Stimulated activated naive CD8-positive, alpha-beta T cell treated with anti-CD3 and anti-CD28 coated beads, Interleukin-15, amount 100 ng/mL, for 72 hours (primary cell): ENCODE measurements around the gene KIRREL1.

Experiments used
- ATAC-seq: fragments of 150-1000 bp; cut with Tn5 transposase; 2 replicates; pipeline ENCODE4 v1.10.0; 2021; ENCODE audit warnings: mild to moderate bottlenecking, moderate library complexity
- DNase-seq, 2 donors: peaks; one replicate each; pipeline ENCODE4 v3.0.0; 2021 to 2022
- H3K27ac Mint-ChIP-seq, 2 donors: one replicate each; pipeline ENCODE4 v1.8.0; 2022; ENCODE audit warnings: mild to moderate bottlenecking in 2 of 2, mixed read lengths in 2 of 2, moderate library complexity in 2 of 2
- H3K27me3 Mint-ChIP-seq: one replicate; pipeline ENCODE4 v1.8.0; 2022; ENCODE audit warnings: mixed read lengths
- H3K4me1 Mint-ChIP-seq: one replicate; pipeline ENCODE4 v1.8.0; 2022; ENCODE audit warnings: mild to moderate bottlenecking, mixed read lengths
- H3K4me3 Mint-ChIP-seq, 2 donors: one replicate each; pipeline ENCODE4 v1.8.0; 2022; ENCODE audit warnings: mild to moderate bottlenecking in 2 of 2, mixed read lengths in 2 of 2, moderate library complexity in 1 of 2
- H3K9me3 Mint-ChIP-seq, 2 donors: one replicate each; pipeline ENCODE4 v1.8.0; 2022; ENCODE audit warnings: mixed read lengths in 2 of 2

KIRREL1 gene

DNA sequence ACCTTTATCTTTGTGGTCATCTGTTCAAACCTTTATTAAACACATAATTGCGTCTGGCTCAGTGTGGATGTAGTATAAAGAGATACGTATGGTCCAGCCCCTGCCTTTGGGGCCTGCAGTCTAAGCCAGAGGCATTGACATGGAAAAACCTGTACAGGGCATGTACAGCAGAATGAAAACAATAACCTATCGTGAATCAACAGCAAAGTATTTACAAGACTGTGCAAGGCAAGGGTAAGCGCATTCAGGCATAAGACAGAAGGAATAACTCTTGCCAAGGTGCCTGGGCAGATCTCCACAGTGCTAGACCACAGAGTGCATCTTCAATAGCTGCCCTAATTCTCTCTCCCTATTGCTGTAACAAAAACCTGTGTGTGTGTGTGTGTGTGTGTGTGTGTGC lies 35.5 kb downstream of the KIRREL1 start:
- Mint-ChIP-seq H3K9me3 (no peaks in the 10 kb centered on the region), H3K4me3 (no peak overlapping the region), H3K4me1 (no peaks in the 10 kb centered on the region), H3K27me3 (no peaks in the 10 kb centered on the region), H3K27ac (no peak overlapping the region)
- ATAC-seq (no peak), DNase-seq (no peak)

DNA sequence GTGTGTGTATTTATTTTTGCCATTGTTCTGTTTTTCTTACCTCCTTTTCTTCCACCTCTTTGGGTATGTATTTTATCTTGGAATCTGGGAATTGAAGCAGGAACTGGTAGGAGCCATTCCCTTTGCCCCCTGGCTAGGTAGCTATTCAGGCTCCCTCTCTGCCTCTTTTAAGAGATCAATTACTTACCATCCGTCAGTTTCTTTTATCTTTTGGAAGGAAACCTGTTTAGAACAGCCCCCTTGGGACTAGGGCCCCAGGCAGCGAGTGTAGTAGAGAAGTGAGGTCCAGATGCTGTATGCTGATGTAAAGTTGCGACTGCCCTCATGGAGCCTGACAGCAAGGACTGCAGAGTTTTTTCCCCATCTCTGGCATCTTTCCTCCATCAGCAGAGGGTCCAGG lies 41.6 kb downstream of the KIRREL1 start:
- DNase-seq: no peak
- Mint-ChIP-seq H3K9me3 (no peaks in the 10 kb centered on the region), H3K27ac (no peak overlapping the region), H3K4me1 (no peaks in the 10 kb centered on the region), H3K4me3 (no peak overlapping the region), H3K27me3 (peaks cover 7% of the 10 kb centered on the region)
- no peak for ATAC-seq

- ATAC-seq (no peak), DNase-seq (peak in 1 of 2 donors; percentile 4)
- no peak overlapping the region for H3K4me3 Mint-ChIP-seq
- no peaks in the 10 kb centered on the region for H3K9me3 Mint-ChIP-seq
- H3K27ac Mint-ChIP-seq: no peak overlapping the region
- no peaks in the 10 kb centered on the region for H3K4me1 Mint-ChIP-seq
- H3K27me3 Mint-ChIP-seq: peaks cover 7% of the 10 kb centered on the region
Measured at GRCh38 chr1:158035976-158036583, 42.6 kb downstream of the KIRREL1 start.

GRCh38 chr1:158037008-158037865 lies 43.8 kb downstream of the KIRREL1 start:
- H3K27ac Mint-ChIP-seq: peak overlapping the region in 1 of 2 donors; percentile 27

GRCh38 chr1:158037866-158038359 lies 44.5 kb downstream of the KIRREL1 start:
- H3K9me3 Mint-ChIP-seq: no peaks in the 10 kb centered on the region
- no peak overlapping the region for H3K4me3 Mint-ChIP-seq
- no peak for DNase-seq

More at GRCh38 chr1:158037008-158037865, 43.8 kb downstream of the KIRREL1 start:
- Mint-ChIP-seq H3K27me3 (peaks cover 7% of the 10 kb centered on the region), H3K9me3 (no peaks in the 10 kb centered on the region), H3K4me3 (no peak overlapping the region), H3K4me1 (no peaks in the 10 kb centered on the region)
- DNase-seq: no peak
- ATAC-seq: no peak

DNA sequence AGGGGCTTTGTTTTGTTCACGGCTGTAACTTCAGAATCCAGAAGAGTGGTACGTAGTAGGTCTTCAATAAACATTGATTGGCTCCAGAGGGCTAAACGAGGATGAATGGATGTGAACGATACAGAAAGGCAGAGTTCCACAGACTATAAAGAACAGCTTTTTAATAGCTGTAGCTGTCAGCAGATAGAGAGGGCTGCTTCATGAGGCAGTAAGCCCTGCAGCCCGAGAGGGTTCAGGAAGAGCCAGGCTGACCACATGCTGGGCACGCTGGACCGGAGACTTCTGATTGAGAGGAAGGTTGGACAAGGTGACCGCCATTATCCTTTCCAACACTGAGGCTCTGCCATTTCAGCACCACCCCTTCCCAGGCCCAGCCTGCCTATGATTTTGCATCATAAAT lies 45.3 kb downstream of the KIRREL1 start:
- Mint-ChIP-seq H3K4me3 (no peak overlapping the region), H3K4me1 (no peaks in the 10 kb centered on the region), H3K27ac (no peak overlapping the region), H3K9me3 (no peaks in the 10 kb centered on the region), H3K27me3 (peaks cover 7% of the 10 kb centered on the region)
- DNase-seq (no peak), ATAC-seq (no peak)

More at GRCh38 chr1:158037866-158038359, 44.5 kb downstream of the KIRREL1 start:
- no peaks in the 10 kb centered on the region for H3K4me1 Mint-ChIP-seq
- H3K27ac Mint-ChIP-seq: peak overlapping the region; percentile 19 to 27
- ATAC-seq: no peak
- peaks cover 7% of the 10 kb centered on the region for H3K27me3 Mint-ChIP-seq

GRCh38 chr1:158039380-158039779 lies 45.9 kb downstream of the KIRREL1 start:
- ATAC-seq (no peak), DNase-seq (no peak)
- Mint-ChIP-seq H3K4me1 (no peaks in the 10 kb centered on the region), H3K27me3 (peaks cover 7% of the 10 kb centered on the region), H3K27ac (no peak overlapping the region), H3K9me3 (no peaks in the 10 kb centered on the region), H3K4me3 (no peak overlapping the region)

DNA sequence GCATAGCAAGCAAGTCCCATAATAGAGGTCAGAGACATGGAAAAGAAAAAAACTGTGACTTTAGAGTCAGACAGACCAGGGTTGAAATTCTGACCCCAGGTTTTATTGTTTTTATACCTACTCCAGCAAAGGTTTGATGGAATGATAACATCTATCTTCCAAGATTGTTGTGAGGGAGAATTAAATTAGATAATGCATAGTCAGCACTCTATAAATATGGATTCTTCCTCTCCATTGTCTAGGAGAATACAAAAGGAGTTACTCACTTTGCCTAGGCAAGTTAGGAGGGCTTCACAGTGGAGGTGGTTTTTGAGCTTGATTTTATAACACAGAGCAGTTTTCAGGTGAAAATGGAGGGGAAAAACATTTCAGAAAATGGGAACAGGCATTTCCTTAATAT lies 46.9 kb downstream of the KIRREL1 start:
- H3K4me3 Mint-ChIP-seq: no peak overlapping the region
- DNase-seq: no peak
- H3K27me3 Mint-ChIP-seq: peaks cover 7% of the 10 kb centered on the region

DNA sequence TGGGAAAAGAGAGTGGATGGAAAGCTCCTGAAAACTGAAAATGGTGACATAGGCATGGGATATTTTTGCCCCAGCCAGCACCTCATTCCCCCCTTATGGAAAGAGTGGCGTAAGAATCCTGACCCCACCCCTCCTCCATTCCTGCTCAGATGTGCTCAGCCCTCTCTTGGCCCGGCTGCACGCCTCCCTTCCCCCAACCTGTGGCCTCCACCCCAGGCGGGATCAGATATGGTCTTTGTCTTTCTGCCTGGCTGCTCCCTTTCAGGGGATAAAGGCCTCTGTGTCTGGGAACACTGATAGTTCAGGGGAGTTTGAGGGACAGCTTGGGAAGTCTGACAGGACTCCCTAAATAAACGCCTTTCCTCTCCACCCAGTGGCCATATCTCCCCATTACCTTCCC lies 49.8 kb downstream of the KIRREL1 start:
- DNase-seq (no peak), ATAC-seq (no peak)
- H3K9me3 Mint-ChIP-seq: no peaks in the 10 kb centered on the region
- H3K27ac Mint-ChIP-seq: no peak overlapping the region
- no peak overlapping the region for H3K4me3 Mint-ChIP-seq
- no peaks in the 10 kb centered on the region for H3K4me1 Mint-ChIP-seq
- peaks cover 1% of the 10 kb centered on the region for H3K27me3 Mint-ChIP-seq

More for the DNA sequence above, 46.9 kb downstream of the KIRREL1 start:
- no peak for ATAC-seq
- Mint-ChIP-seq H3K9me3 (no peaks in the 10 kb centered on the region), H3K27ac (no peak overlapping the region), H3K4me1 (no peaks in the 10 kb centered on the region)

DNA sequence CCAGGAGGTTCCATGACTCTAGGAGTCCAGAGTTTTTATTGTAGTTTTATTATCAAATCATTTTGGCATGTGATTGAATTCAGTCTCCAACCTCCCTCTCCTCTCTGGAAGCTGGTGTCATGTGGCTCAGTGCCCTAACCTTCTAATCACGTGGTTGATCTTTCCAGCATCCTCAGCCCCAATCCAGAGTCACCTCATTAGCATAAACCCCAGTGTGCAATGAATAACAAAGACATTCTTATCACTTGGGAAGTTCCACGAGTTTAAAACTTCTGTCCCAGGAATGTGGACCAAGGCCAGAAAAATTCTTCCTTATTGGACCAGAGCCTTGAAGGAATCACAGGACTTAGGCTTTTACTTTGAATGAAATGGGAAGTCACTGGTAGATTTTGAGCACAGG lies 52.2 kb downstream of the KIRREL1 start:
- H3K9me3 Mint-ChIP-seq: no peaks in the 10 kb centered on the region
- DNase-seq (no peak), ATAC-seq (no peak)
- H3K27ac Mint-ChIP-seq: no peak overlapping the region
- no peaks in the 10 kb centered on the region for H3K27me3 Mint-ChIP-seq
- no peaks in the 10 kb centered on the region for H3K4me1 Mint-ChIP-seq
- no peak overlapping the region for H3K4me3 Mint-ChIP-seq

GRCh38 chr1:158046715-158047510 lies 53.5 kb downstream of the KIRREL1 start:
- Mint-ChIP-seq H3K27ac (no peak overlapping the region), H3K4me3 (no peak overlapping the region), H3K4me1 (no peaks in the 10 kb centered on the region), H3K9me3 (no peaks in the 10 kb centered on the region), H3K27me3 (peaks cover 12% of the 10 kb centered on the region)
- DNase-seq (no peak), ATAC-seq (no peak)

GRCh38 chr1:158048371-158049067 lies 55.1 kb downstream of the KIRREL1 start:
- DNase-seq (no peak), ATAC-seq (no peak)
- Mint-ChIP-seq H3K27me3 (peaks cover 16% of the 10 kb centered on the region), H3K9me3 (no peaks in the 10 kb centered on the region), H3K27ac (no peak overlapping the region), H3K4me3 (no peak overlapping the region), H3K4me1 (no peaks in the 10 kb centered on the region)

GRCh38 chr1:158049853-158050252 lies 56.4 kb downstream of the KIRREL1 start:
- peaks cover 16% of the 10 kb centered on the region for H3K27me3 Mint-ChIP-seq
- DNase-seq: no peak
- ATAC-seq: no peak
- no peaks in the 10 kb centered on the region for H3K4me1 Mint-ChIP-seq
- no peak overlapping the region for H3K27ac Mint-ChIP-seq
- H3K9me3 Mint-ChIP-seq: no peaks in the 10 kb centered on the region
- no peak overlapping the region for H3K4me3 Mint-ChIP-seq

GRCh38 chr1:158053276-158053675 lies 59.8 kb downstream of the KIRREL1 start:
- Mint-ChIP-seq H3K9me3 (no peaks in the 10 kb centered on the region), H3K27ac (no peak overlapping the region), H3K27me3 (peaks cover 16% of the 10 kb centered on the region), H3K4me1 (no peaks in the 10 kb centered on the region), H3K4me3 (no peak overlapping the region)
- DNase-seq (no peak), ATAC-seq (no peak)

DNA sequence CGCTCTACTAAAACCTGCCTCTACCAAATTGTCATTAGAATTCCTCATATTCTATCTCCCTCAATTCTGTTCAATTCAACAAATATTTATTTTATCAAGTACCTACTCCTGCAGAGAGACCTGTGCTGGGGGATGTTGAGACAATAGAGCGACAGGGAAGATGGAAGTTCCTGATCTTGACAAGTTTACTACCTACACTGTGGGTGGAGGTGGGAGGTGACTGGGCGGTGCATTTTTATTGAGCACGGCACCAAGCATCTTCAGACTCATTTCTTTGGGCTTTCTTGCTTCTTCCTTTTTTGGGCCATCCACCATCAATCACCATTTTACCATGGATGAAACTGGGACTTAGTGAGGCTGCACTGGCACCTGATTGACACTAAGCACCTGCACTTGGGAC lies 61.3 kb downstream of the KIRREL1 start:
- Mint-ChIP-seq H3K27ac (no peak overlapping the region), H3K4me1 (no peaks in the 10 kb centered on the region), H3K9me3 (no peaks in the 10 kb centered on the region), H3K27me3 (peaks cover 16% of the 10 kb centered on the region), H3K4me3 (no peak overlapping the region)
- no peak for DNase-seq
- no peak for ATAC-seq
